B cell (primary cell): ENCODE measurements around the gene CLP1.

Source experiments
- EZH2 ChIP-seq: IDR thresholded peaks from 2 replicates; pipeline ENCODE4 v1.6.1; 2012; ENCODE audit warnings: borderline replicate concordance, low read depth, mild to moderate bottlenecking, moderate library complexity, low read length; ENCODE audit not compliant: insufficient read depth, poor library complexity, severe bottlenecking
- TF ChIP-seq, protein P1 (sequence below): fragments of 200-600 bp; IDR thresholded peaks from one replicate; pipeline ENCODE4 v1.8.0; 2022; ENCODE audit warnings: antibody characterized with exemption, mild to moderate bottlenecking

DNA sequence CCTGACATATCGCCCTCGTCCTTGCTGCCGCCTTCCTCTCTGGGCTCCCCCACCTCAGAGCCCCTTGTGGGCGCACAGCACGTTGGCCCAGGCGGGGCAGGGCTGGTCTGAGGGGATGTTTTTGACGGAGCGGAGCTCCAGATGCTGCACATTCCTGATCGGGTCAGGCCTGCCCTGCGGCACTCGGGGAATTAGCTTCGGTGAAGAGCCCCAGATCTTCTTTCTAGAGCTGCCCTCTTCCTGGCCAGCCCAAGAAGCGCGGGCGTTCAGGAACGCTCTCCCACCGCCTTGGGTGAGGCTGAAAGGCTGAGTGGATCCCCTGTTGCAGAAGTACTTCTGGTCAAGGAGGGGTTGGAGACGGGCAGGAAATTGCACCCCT, 19.9 kb upstream of the CLP1 start:
- TF ChIP-seq, protein P1, sequence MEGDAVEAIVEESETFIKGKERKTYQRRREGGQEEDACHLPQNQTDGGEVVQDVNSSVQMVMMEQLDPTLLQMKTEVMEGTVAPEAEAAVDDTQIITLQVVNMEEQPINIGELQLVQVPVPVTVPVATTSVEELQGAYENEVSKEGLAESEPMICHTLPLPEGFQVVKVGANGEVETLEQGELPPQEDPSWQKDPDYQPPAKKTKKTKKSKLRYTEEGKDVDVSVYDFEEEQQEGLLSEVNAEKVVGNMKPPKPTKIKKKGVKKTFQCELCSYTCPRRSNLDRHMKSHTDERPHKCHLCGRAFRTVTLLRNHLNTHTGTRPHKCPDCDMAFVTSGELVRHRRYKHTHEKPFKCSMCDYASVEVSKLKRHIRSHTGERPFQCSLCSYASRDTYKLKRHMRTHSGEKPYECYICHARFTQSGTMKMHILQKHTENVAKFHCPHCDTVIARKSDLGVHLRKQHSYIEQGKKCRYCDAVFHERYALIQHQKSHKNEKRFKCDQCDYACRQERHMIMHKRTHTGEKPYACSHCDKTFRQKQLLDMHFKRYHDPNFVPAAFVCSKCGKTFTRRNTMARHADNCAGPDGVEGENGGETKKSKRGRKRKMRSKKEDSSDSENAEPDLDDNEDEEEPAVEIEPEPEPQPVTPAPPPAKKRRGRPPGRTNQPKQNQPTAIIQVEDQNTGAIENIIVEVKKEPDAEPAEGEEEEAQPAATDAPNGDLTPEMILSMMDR = no peak
- no peak for TF ChIP-seq EZH2
